ENCODE results near the gene CAMK2B. TPM values are rescaled to one million over a fixed set of nuclear protein-coding genes. Genes with fewer than 3 reads are reported as not detected.
A peak's percentile ranks its signal among the peaks of the same experiment; 100 is the strongest.

The CAMK2B gene
- total and polyA plus RNA-seq, 2 of the 13 experiments (the other 11 are each of a cell fraction or from before 2014, with no cell fraction given), result 0.27 to 0.48 TPM

- no peak for TF ChIP-seq SIN3B (IDR thresholded peaks at IDR 0.05; ENCODE audit: low read length)
- no peak for TF ChIP-seq GPN1 (CRISPR knock-in tag; IDR thresholded peaks at IDR 0.05; ENCODE audit: borderline replicate concordance)
- no peak for TF ChIP-seq ZNF670 (CRISPR knock-in tag; IDR thresholded peaks at IDR 0.05; ENCODE audit: borderline replicate concordance)
- TF ChIP-seq ZNF263 (CRISPR knock-in tag; IDR thresholded peaks at IDR 0.05), result no peak
- TF ChIP-seq RBM39 (IDR thresholded peaks at IDR 0.05; ENCODE audit: low read depth, low read length, poor library complexity, severe bottlenecking), result peak; percentile 74
- TF ChIP-seq, protein P1, sequence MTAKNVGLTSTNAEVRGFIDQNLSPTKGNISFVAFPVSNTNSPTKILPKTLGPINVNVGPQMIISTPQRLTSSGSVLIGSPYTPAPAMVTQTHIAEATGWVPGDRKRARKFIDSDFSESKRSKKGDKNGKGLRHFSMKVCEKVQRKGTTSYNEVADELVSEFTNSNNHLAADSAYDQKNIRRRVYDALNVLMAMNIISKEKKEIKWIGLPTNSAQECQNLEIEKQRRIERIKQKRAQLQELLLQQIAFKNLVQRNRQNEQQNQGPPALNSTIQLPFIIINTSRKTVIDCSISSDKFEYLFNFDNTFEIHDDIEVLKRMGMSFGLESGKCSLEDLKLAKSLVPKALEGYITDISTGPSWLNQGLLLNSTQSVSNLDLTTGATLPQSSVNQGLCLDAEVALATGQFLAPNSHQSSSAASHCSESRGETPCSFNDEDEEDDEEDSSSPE (CRISPR knock-in tag; IDR thresholded peaks at IDR 0.05), result peak; percentile 76
- no peak for TF ChIP-seq ZNF879 (CRISPR knock-in tag; IDR thresholded peaks at IDR 0.05)
- no peak for TF ChIP-seq ZNF33B (CRISPR knock-in tag; IDR thresholded peaks at IDR 0.05)
- TF ChIP-seq NR2F1 (CRISPR knock-in tag; IDR thresholded peaks at IDR 0.05), result no peak
- TF ChIP-seq, protein P2, sequence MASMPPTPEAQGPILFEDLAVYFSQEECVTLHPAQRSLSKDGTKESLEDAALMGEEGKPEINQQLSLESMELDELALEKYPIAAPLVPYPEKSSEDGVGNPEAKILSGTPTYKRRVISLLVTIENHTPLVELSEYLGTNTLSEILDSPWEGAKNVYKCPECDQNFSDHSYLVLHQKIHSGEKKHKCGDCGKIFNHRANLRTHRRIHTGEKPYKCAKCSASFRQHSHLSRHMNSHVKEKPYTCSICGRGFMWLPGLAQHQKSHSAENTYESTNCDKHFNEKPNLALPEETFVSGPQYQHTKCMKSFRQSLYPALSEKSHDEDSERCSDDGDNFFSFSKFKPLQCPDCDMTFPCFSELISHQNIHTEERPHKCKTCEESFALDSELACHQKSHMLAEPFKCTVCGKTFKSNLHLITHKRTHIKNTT (CRISPR knock-in tag; IDR thresholded peaks at IDR 0.05), result 0 out of 2 replicates have a peak, but pooled peaks have one; percentile 50
- no peak; the same call in 1 of the 2 replicates for TF ChIP-seq ZNF362 (CRISPR knock-in tag; IDR thresholded peaks at IDR 0.05; ENCODE audit: borderline replicate concordance)
- TF ChIP-seq CHD4 (IDR thresholded peaks at IDR 0.05; ENCODE audit: borderline replicate concordance, low read length), result no peak
- no peak for TF ChIP-seq TMF1 (CRISPR knock-in tag; IDR thresholded peaks at IDR 0.05; ENCODE audit: low read depth)
- TF ChIP-seq MBD4 (IDR thresholded peaks at IDR 0.05; ENCODE audit: borderline replicate concordance, low read length), result no peak
- TF ChIP-seq, protein P3, sequence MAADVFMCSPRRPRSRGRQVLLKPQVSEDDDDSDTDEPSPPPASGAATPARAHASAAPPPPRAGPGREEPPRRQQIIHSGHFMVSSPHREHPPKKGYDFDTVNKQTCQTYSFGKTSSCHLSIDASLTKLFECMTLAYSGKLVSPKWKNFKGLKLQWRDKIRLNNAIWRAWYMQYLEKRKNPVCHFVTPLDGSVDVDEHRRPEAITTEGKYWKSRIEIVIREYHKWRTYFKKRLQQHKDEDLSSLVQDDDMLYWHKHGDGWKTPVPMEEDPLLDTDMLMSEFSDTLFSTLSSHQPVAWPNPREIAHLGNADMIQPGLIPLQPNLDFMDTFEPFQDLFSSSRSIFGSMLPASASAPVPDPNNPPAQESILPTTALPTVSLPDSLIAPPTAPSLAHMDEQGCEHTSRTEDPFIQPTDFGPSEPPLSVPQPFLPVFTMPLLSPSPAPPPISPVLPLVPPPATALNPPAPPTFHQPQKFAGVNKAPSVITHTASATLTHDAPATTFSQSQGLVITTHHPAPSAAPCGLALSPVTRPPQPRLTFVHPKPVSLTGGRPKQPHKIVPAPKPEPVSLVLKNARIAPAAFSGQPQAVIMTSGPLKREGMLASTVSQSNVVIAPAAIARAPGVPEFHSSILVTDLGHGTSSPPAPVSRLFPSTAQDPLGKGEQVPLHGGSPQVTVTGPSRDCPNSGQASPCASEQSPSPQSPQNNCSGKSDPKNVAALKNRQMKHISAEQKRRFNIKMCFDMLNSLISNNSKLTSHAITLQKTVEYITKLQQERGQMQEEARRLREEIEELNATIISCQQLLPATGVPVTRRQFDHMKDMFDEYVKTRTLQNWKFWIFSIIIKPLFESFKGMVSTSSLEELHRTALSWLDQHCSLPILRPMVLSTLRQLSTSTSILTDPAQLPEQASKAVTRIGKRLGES (CRISPR knock-in tag; IDR thresholded peaks at IDR 0.05; ENCODE audit: borderline replicate concordance), result no peak
- no peak for TF ChIP-seq IKZF4 (CRISPR knock-in tag; IDR thresholded peaks at IDR 0.05; ENCODE audit: borderline replicate concordance, low read depth, not compliant biosample characterization)
- no peak for TF ChIP-seq ZNF251 (CRISPR knock-in tag; IDR thresholded peaks at IDR 0.05)
- peak; percentile 65; the same call in 1 of the 2 replicates for TF ChIP-seq KDM4B (CRISPR knock-in tag; IDR thresholded peaks at IDR 0.05)
- TF ChIP-seq ZNF503 (CRISPR knock-in tag; IDR thresholded peaks at IDR 0.05), result peak; percentile 41; the same call in 1 of the 2 replicates
- TF ChIP-seq ZNF460 (CRISPR knock-in tag; IDR thresholded peaks at IDR 0.05; ENCODE audit: borderline replicate concordance), result no peak
- peak; percentile 53; the same call in 1 of the 2 replicates for TF ChIP-seq ZNF839 (CRISPR knock-in tag; IDR thresholded peaks at IDR 0.05; ENCODE audit: borderline replicate concordance)
Observed at GRCh38 chr7:44200699-44201461, 124.5 kb downstream of the CAMK2B start, which contains the start of gene YKT6 (continued).
